ENCODE measurements around the gene LURAP1L. TPM values are rescaled to one million over a fixed set of nuclear protein-coding genes. Genes with fewer than 3 reads are reported as not detected.

The LURAP1L gene
- total RNA-seq, 1 experiment from 2014 or later, result 0.13 TPM

DNA sequence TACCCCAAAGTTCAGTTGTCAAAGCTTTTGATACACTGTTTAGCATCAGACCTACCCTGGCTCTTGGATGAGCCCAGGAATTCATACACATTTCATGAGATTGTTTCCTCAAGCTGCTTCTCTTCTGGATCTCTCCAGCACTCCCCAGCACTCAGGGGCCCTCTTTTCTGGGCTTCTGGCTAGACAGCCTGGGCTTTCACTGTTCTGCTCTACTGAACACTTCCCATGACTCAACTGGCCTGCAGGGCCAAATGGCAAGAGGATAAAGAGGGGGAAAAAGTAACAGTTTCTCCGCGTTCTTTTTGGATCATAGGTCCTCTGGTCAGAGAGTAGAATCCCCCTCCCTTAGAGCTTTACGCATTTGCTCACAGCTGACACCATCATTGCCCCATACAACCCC is 20.9 kb upstream of the LURAP1L start:
- Histone ChIP-seq H2AK5ac (ENCODE audit: insufficient read length, low read length) (no peak overlapping the region), H2BK15ac (ENCODE audit: low read depth, low read length) (no peak overlapping the region), H3K79me1 (ENCODE audit: insufficient read depth, low read depth, low read length, poor library complexity, severe bottlenecking) (no peaks in the 10 kb centered on the region), H3K18ac (ENCODE audit: insufficient read length, low read depth, low read length) (no peak overlapping the region), H2BK5ac (ENCODE audit: insufficient read length, low read length) (no peak overlapping the region), H3K9me3 (ENCODE audit: control insufficient read depth, low read depth, low read length) (no peaks in the 10 kb centered on the region), H3K23me2 (ENCODE audit: insufficient read length, low read depth, low read length, poor library complexity, severe bottlenecking) (no peaks in the 10 kb centered on the region), H2BK12ac (ENCODE audit: insufficient read length, low read depth, low read length) (no peak overlapping the region), H3K56ac (ENCODE audit: insufficient read length, low read depth, low read length) (no peak overlapping the region), H3K4ac (ENCODE audit: low read depth, low read length) (no peak overlapping the region), H3K14ac (ENCODE audit: insufficient read depth, low read length) (no peak overlapping the region), H4K5ac (ENCODE audit: insufficient read length, low read depth, low read length) (no peak overlapping the region), H4K91ac (ENCODE audit: insufficient read length, low read depth, low read length) (no peak overlapping the region), H3K79me2 (ENCODE audit: insufficient read depth, low read length) (no peaks in the 10 kb centered on the region), H2BK20ac (ENCODE audit: low read depth, low read length, poor library complexity, severe bottlenecking) (no peak overlapping the region), H3K27ac (ENCODE audit: insufficient read length, low read depth, low read length) (no peak overlapping the region), H3K4me1 (ENCODE audit: insufficient read depth, low read length) (no peaks in the 10 kb centered on the region), H3K27me3 (ENCODE audit: insufficient read depth, low read length) (no peaks in the 10 kb centered on the region), H2BK120ac (ENCODE audit: low read depth, low read length, poor library complexity, severe bottlenecking) (no peak overlapping the region), H3T11ph (ENCODE audit: low read length) (no peak overlapping the region), H3K9ac (ENCODE audit: extremely low read depth, insufficient read length, low read length) (no peak overlapping the region), H4K20me1 (ENCODE audit: control insufficient read depth, insufficient read depth, insufficient read length) (no peaks in the 10 kb centered on the region), H3K23ac (ENCODE audit: insufficient read length, low read depth, low read length) (no peak overlapping the region), H4K8ac (replicated peaks; ENCODE audit: insufficient read length, low read depth, low read length) (no peak overlapping the region), H2AFZ (ENCODE audit: low read length) (no peak overlapping the region), H3K4me2 (ENCODE audit: insufficient read depth, insufficient read length, low read length) (no peak overlapping the region)
- TF ChIP-seq, protein P1, sequence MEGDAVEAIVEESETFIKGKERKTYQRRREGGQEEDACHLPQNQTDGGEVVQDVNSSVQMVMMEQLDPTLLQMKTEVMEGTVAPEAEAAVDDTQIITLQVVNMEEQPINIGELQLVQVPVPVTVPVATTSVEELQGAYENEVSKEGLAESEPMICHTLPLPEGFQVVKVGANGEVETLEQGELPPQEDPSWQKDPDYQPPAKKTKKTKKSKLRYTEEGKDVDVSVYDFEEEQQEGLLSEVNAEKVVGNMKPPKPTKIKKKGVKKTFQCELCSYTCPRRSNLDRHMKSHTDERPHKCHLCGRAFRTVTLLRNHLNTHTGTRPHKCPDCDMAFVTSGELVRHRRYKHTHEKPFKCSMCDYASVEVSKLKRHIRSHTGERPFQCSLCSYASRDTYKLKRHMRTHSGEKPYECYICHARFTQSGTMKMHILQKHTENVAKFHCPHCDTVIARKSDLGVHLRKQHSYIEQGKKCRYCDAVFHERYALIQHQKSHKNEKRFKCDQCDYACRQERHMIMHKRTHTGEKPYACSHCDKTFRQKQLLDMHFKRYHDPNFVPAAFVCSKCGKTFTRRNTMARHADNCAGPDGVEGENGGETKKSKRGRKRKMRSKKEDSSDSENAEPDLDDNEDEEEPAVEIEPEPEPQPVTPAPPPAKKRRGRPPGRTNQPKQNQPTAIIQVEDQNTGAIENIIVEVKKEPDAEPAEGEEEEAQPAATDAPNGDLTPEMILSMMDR (conservative IDR thresholded peaks at IDR 0.05), result no peak
- Mint-ChIP-seq H3K27me3 (ENCODE audit: low read depth) (no peaks in the 10 kb centered on the region), H3K9me3 (no peaks in the 10 kb centered on the region), H3K36me3 (ENCODE audit: insufficient read depth in 1 of 3, low read depth in 3 of 3) (no peaks in the 10 kb centered on the region), H3K27ac (no peak overlapping the region), H3K4me1 (no peaks in the 10 kb centered on the region), H3K4me3 (no peak overlapping the region)
- no CpG with 5 or more reads among the region's 3 CpGs for whole genome bisulfite sequencing (ENCODE audit: extremely low coverage, insufficient read length, low lambda C conversion rate)
- DNase-seq, result no peak

Measured in H9 (cell line).